Endothelial cell of umbilical vein (primary cell): ENCODE results near the gene ACOX3.

Experiments used
- MYC ChIP-seq: IDR thresholded peaks from one replicate; pipeline ENCODE4 v1.6.1; 2011; ENCODE audit warnings: mild to moderate bottlenecking, low read depth, low read length
- POLR2A ChIP-seq: IDR thresholded peaks from 2 replicates; pipeline ENCODE4 v1.6.1; 2012; ENCODE audit warnings: low read depth, mild to moderate bottlenecking, control low read depth, low read length
- POLR2AphosphoS5 ChIP-seq: IDR thresholded peaks from 2 replicates; pipeline ENCODE4 v1.6.1; 2012; ENCODE audit warnings: low read depth, mild to moderate bottlenecking, control low read depth, low read length, moderate library complexity; ENCODE audit not compliant: insufficient read depth
- TF ChIP-seq, protein P1 (sequence below), 2 donors: IDR thresholded peaks; 1 replicate in 1 of 2; 2 replicates in 1 of 2; pipeline ENCODE4 v1.5.1; 2011; ENCODE audit warnings: low read length in 2 of 2, mild to moderate bottlenecking in 2 of 2, moderate library complexity in 2 of 2, control low read depth in 1 of 2, inconsistent platforms in 1 of 2, low read depth in 1 of 2; ENCODE audit not compliant: insufficient read depth in 1 of 2; ENCODE audit errors: extremely low read depth in 1 of 2
- TF ChIP-seq, protein P2 (sequence below): IDR thresholded peaks from 2 replicates; pipeline ENCODE4 v1.6.1; 2011; ENCODE audit not compliant: insufficient read depth, insufficient read length

DNA sequence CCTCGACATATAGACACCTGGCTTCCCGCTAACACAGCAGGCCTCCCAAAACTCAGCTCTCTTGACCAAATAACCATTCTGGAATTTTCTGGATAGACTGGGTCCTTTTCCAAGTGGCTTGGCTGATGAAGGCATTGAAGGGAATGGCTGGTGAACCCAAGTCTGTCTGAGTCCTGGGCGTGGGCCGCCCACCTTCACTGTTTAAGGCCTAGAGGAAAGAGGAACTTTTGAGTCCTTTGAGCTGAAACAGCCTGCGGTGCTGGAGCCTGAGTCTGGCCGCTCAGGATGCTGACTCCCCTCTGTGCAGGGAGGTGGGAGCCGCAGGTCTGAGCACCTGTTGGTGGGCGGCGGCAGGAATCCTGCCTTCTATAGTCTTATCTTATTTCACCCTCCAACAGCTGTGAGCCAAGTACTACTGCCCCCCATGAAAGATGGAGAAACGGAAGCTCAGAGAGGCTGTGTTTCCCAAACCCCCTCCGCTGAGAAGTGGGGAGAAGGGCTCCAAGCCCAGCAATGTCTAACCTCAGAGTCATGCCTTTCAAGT is 23.4 kb downstream of the ACOX3 start:
- TF ChIP-seq, protein P1, sequence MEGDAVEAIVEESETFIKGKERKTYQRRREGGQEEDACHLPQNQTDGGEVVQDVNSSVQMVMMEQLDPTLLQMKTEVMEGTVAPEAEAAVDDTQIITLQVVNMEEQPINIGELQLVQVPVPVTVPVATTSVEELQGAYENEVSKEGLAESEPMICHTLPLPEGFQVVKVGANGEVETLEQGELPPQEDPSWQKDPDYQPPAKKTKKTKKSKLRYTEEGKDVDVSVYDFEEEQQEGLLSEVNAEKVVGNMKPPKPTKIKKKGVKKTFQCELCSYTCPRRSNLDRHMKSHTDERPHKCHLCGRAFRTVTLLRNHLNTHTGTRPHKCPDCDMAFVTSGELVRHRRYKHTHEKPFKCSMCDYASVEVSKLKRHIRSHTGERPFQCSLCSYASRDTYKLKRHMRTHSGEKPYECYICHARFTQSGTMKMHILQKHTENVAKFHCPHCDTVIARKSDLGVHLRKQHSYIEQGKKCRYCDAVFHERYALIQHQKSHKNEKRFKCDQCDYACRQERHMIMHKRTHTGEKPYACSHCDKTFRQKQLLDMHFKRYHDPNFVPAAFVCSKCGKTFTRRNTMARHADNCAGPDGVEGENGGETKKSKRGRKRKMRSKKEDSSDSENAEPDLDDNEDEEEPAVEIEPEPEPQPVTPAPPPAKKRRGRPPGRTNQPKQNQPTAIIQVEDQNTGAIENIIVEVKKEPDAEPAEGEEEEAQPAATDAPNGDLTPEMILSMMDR (IDR thresholded peaks at IDR 0.05; ENCODE audit: extremely low read depth in 1 of 2, insufficient read depth in 1 of 2, low read depth in 1 of 2, low read length in 2 of 2): no peak
- TF ChIP-seq POLR2AphosphoS5: no peak
- no peak for TF ChIP-seq POLR2A
- TF ChIP-seq MYC: no peak
- TF ChIP-seq, protein P2, sequence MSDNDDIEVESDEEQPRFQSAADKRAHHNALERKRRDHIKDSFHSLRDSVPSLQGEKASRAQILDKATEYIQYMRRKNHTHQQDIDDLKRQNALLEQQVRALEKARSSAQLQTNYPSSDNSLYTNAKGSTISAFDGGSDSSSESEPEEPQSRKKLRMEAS: no peak
